BJ (cell line): Measurements from ENCODE around the gene C9orf72. TPM values are rescaled to one million over a fixed set of nuclear protein-coding genes. Genes with fewer than 3 reads are reported as not detected.

Experiments used
- CTCF ChIA-PET: fragments of 350-600 bp; formaldehyde crosslinking; extraction: SDS; loops from one replicate; lab custom pipeline; 2021; ENCODE audit warnings: antibody characterized with exemption, inconsistent platforms; lab: Yijun Ruan, JAX
- POLR2A ChIA-PET: fragments of 300-600 bp; sonication (Branson Sonifier 250); formaldehyde crosslinking; extraction: SDS; loops from one replicate; lab custom pipeline; 2021; ENCODE audit warnings: antibody characterized with exemption; lab: Charles Lee
- DNase-seq: peaks from one replicate; pipeline ENCODE4 v3.0.0-alpha.2; 2011; ENCODE audit warnings: low read depth
- H3K27me3 ChIP-seq: 2 replicates; pipeline ENCODE4 v1.6.0; 2011; ENCODE audit warnings: low read length; ENCODE audit not compliant: control insufficient read depth, insufficient read depth
- H3K36me3 ChIP-seq: 2 replicates; pipeline ENCODE4 v1.5.1; 2011; ENCODE audit warnings: low read length; ENCODE audit not compliant: control insufficient read depth, insufficient read depth
- H3K4me3 ChIP-seq: 2 replicates; pipeline ENCODE4 v1.5.1; 2011; ENCODE audit warnings: low read depth, mild to moderate bottlenecking, control low read depth, low read length
- CTCF ChIP-seq: IDR thresholded peaks from 2 replicates; pipeline ENCODE4 v1.5.1; 2011; ENCODE audit warnings: low read depth, mild to moderate bottlenecking, control low read depth, inconsistent platforms, low read length, moderate library complexity; ENCODE audit not compliant: insufficient read depth
- polyA plus RNA-seq: library from polyadenylated mRNA; depleted of rRNA; stranded (reverse); fragments of >200 nt; gene quantifications from 2 replicates; pipeline ENCODE4 v1.2.3, GENCODE V29; 2011

Gene C9orf72
- polyA plus RNA-seq, 1 experiment = 1.3 TPM

GRCh38 chr9:27600256-27600655, 27.0 kb upstream of the C9orf72 start:
- H3K4me3 ChIP-seq = no peak overlapping the region
- no peaks in the 10 kb centered on the region for H3K36me3 ChIP-seq
- no peaks in the 10 kb centered on the region for H3K27me3 ChIP-seq
- TF ChIP-seq CTCF = no peak
- DNase-seq = no peak
- ChIA-PET POLR2A (no interaction called here), CTCF (no interaction called here)

GRCh38 chr9:27599870-27600238, 26.6 kb upstream of the C9orf72 start:
- Histone ChIP-seq H3K4me3 (no peak overlapping the region), H3K27me3 (no peaks in the 10 kb centered on the region), H3K36me3 (no peaks in the 10 kb centered on the region)
- CTCF ChIA-PET = no interaction called here
- no peak for TF ChIP-seq CTCF
- POLR2A ChIA-PET = no interaction called here
- no peak for DNase-seq

GRCh38 chr9:27599102-27599869, 26.0 kb upstream of the C9orf72 start:
- POLR2A ChIA-PET = interaction anchor here (0.6 kb wide), 1 partner anchor 26 kb away, joined by 4 read pairs; the partner anchor contains the start of gene C9orf72
- Histone ChIP-seq H3K27me3 (no peaks in the 10 kb centered on the region), H3K36me3 (no peaks in the 10 kb centered on the region), H3K4me3 (no peak overlapping the region)
- CTCF ChIA-PET = no interaction called here
- DNase-seq = no peak
- no peak for TF ChIP-seq CTCF

- DNase-seq = no peak
- Histone ChIP-seq H3K36me3 (no peaks in the 10 kb centered on the region), H3K4me3 (no peak overlapping the region), H3K27me3 (no peaks in the 10 kb centered on the region)
- CTCF ChIA-PET = no interaction called here
- POLR2A ChIA-PET = no interaction called here
- TF ChIP-seq CTCF = no peak
Measured at GRCh38 chr9:27595733-27596132, 22.5 kb upstream of the C9orf72 start.

- ChIA-PET POLR2A (no interaction called here), CTCF (no interaction called here)
- DNase-seq = no peak
- TF ChIP-seq CTCF = no peak
- Histone ChIP-seq H3K4me3 (no peak overlapping the region), H3K36me3 (no peaks in the 10 kb centered on the region), H3K27me3 (no peaks in the 10 kb centered on the region)
Measured at GRCh38 chr9:27591672-27592071, 18.4 kb upstream of the C9orf72 start.
